IMR-90 (cell line): ENCODE measurements around the gene POU4F2. TPM values are rescaled to one million over a fixed set of nuclear protein-coding genes. Genes with fewer than 3 reads are reported as not detected.

ENCODE experiments used
- ATAC-seq: fragments of 200-7000 bp; cut with Tn5 transposase; 2 replicates; pipeline ENCODE4 v1.9.1; 2020; ENCODE audit warnings: low read depth, mild to moderate bottlenecking, moderate library complexity
- BruUV-seq: library from RNA; stranded (reverse); fragments of 400-500 nt; replicated peaks from 2 replicates; lab custom pipeline; 2021; lab: Mats Ljungman, UMichigan
- CTCF ChIA-PET: fragments of 300-600 bp; formaldehyde crosslinking; extraction: SDS; loops from one replicate; lab custom pipeline; 2021; ENCODE audit warnings: antibody characterized with exemption; lab: Yijun Ruan, JAX
- POLR2A ChIA-PET: fragments of 300-600 bp; sonication (Branson Sonifier 250); formaldehyde crosslinking; loops from one replicate; lab custom pipeline; 2022; ENCODE audit warnings: antibody characterized with exemption; ENCODE audit not compliant: unreplicated experiment; lab: Charles Lee
- DNase-seq: peaks from one replicate; pipeline ENCODE4 v3.0.0; 2013
- H2AFZ ChIP-seq: replicated peaks from 2 replicates; pipeline ENCODE3; 2013; ENCODE audit warnings: low read length, mild to moderate bottlenecking; ENCODE audit not compliant: poor library complexity
- H2AK5ac ChIP-seq: 2 replicates; pipeline ENCODE4 v1.6.1; 2013; ENCODE audit warnings: low read depth, low read length, inconsistent platforms
- H2AK9ac ChIP-seq: replicated peaks from 2 replicates; pipeline ENCODE3; 2013; ENCODE audit warnings: mild to moderate bottlenecking, low read depth, low read length, moderate library complexity; ENCODE audit not compliant: poor library complexity
- H2BK120ac ChIP-seq: 2 replicates; pipeline ENCODE4 v1.6.1; 2013; ENCODE audit warnings: low read depth, low read length, inconsistent platforms
- H2BK15ac ChIP-seq: 3 replicates; pipeline ENCODE4 v1.6.1; 2013; ENCODE audit warnings: low read depth, low read length, inconsistent platforms
- H2BK20ac ChIP-seq: 2 replicates; pipeline ENCODE4 v1.6.1; 2013; ENCODE audit warnings: low read depth, mild to moderate bottlenecking, inconsistent platforms, low read length, moderate library complexity
- H2BK5ac ChIP-seq: 2 replicates; pipeline ENCODE4 v1.6.1; 2013; ENCODE audit warnings: mild to moderate bottlenecking, low read depth, low read length, inconsistent platforms; ENCODE audit not compliant: poor library complexity, severe bottlenecking
- H3K14ac ChIP-seq: replicated peaks from 2 replicates; pipeline ENCODE4 v1.6.1; 2013; ENCODE audit warnings: low read depth, low read length, inconsistent platforms
- H3K18ac ChIP-seq: 2 replicates; pipeline ENCODE4 v1.6.1; 2013; ENCODE audit warnings: low read depth, low read length, control low read depth
- H3K23ac ChIP-seq: 2 replicates; pipeline ENCODE4 v1.6.1; 2013; ENCODE audit warnings: low read depth, low read length, inconsistent platforms
- H3K27ac ChIP-seq: 2 replicates; pipeline ENCODE4 v1.5.1; 2013; ENCODE audit warnings: mild to moderate bottlenecking, control low read depth, low read length; ENCODE audit not compliant: insufficient read depth
- H3K27me3 ChIP-seq: 2 replicates; pipeline ENCODE4 v1.6.1; 2013; ENCODE audit warnings: low read length; ENCODE audit not compliant: control insufficient read depth, insufficient read depth
- H3K36me3 ChIP-seq: 2 replicates; pipeline ENCODE4 v1.6.1; 2013; ENCODE audit warnings: low read length, mixed read lengths; ENCODE audit not compliant: control insufficient read depth, insufficient read depth
- H3K4ac ChIP-seq: 2 replicates; pipeline ENCODE4 v1.6.1; 2013; ENCODE audit warnings: low read depth, low read length, inconsistent platforms
- H3K4me1 ChIP-seq: 2 replicates; pipeline ENCODE4 v1.6.1; 2013; ENCODE audit warnings: low read length, mixed read lengths; ENCODE audit not compliant: control insufficient read depth, insufficient read depth
- H3K4me2 ChIP-seq: 2 replicates; pipeline ENCODE4 v1.6.1; 2013; ENCODE audit warnings: low read depth, mild to moderate bottlenecking, control low read depth, low read length, moderate library complexity
- H3K4me3 ChIP-seq: 2 replicates; pipeline ENCODE4 v1.5.1; 2013; ENCODE audit warnings: low read depth, mild to moderate bottlenecking, control low read depth, low read length, moderate library complexity; ENCODE audit not compliant: insufficient read depth
- H3K56ac ChIP-seq: 2 replicates; pipeline ENCODE4 v1.6.1; 2013; ENCODE audit warnings: low read length, inconsistent platforms; ENCODE audit not compliant: insufficient read depth; ENCODE audit errors: extremely low read depth
- H3K79me1 ChIP-seq, 2 experiments: 2 replicates each; pipeline ENCODE4 v1.6.1; 2013; ENCODE audit warnings: low read length in 2 of 2, inconsistent platforms in 1 of 2, low read depth in 1 of 2
- H3K9ac ChIP-seq: 2 replicates; pipeline ENCODE4 v1.6.1; 2013; ENCODE audit warnings: low read depth, low read length, control low read depth
- H3K9me1 ChIP-seq: 2 replicates; pipeline ENCODE4 v1.6.1; 2013; ENCODE audit warnings: low read length, inconsistent platforms; ENCODE audit not compliant: insufficient read depth
- H3K9me3 ChIP-seq: 2 replicates; pipeline ENCODE4 v1.6.1; 2013; ENCODE audit warnings: low read length; ENCODE audit not compliant: control insufficient read depth, insufficient read depth
- H4K20me1 ChIP-seq: 2 replicates; pipeline ENCODE4 v1.6.1; 2013; ENCODE audit warnings: low read length, inconsistent platforms; ENCODE audit not compliant: insufficient read depth
- H4K5ac ChIP-seq: 2 replicates; pipeline ENCODE4 v1.6.1; 2013; ENCODE audit warnings: mild to moderate bottlenecking, low read depth, low read length, control low read depth
- H4K8ac ChIP-seq, 2 experiments: 2 replicates each; pipeline ENCODE4 v1.6.1; 2013; ENCODE audit warnings: low read depth in 2 of 2, low read length in 2 of 2, control low read depth in 1 of 2, inconsistent platforms in 1 of 2
- H4K91ac ChIP-seq: 2 replicates; pipeline ENCODE4 v1.6.1; 2013; ENCODE audit warnings: low read depth, low read length, inconsistent platforms; ENCODE audit not compliant: insufficient read depth
- FOS ChIP-seq: fragments of 150-350 bp; IDR thresholded peaks from 2 replicates; pipeline ENCODE4 v1.6.1; 2016; ENCODE audit warnings: low read depth, low read length
- MAZ ChIP-seq: IDR thresholded peaks from 2 replicates; pipeline ENCODE4 v1.6.1; 2012; ENCODE audit warnings: low read depth, mild to moderate bottlenecking, low read length, improper control_type of control experiment, moderate library complexity, borderline replicate concordance
- MXI1 ChIP-seq: IDR thresholded peaks from 2 replicates; pipeline ENCODE4 v1.6.1; 2012; ENCODE audit warnings: low read depth, mild to moderate bottlenecking, low read length, moderate library complexity, borderline replicate concordance
- NFE2L2 ChIP-seq: fragments of 150-350 bp; IDR thresholded peaks from 2 replicates; pipeline ENCODE4 v1.6.1; 2016; ENCODE audit warnings: low read depth, mild to moderate bottlenecking, low read length
- POLR2A ChIP-seq: IDR thresholded peaks from 2 replicates; pipeline ENCODE4 v1.6.1; 2012; ENCODE audit warnings: mild to moderate bottlenecking, low read depth, low read length
- RAD21 ChIP-seq: IDR thresholded peaks from 2 replicates; pipeline ENCODE4 v1.6.1; 2012; ENCODE audit warnings: low read length, improper control_type of control experiment
- RFX5 ChIP-seq: IDR thresholded peaks from 2 replicates; pipeline ENCODE4 v1.8.0; 2012; ENCODE audit warnings: low read depth, mild to moderate bottlenecking, low read length, moderate library complexity
- SMC3 ChIP-seq: fragments of 150-350 bp; IDR thresholded peaks from 2 replicates; pipeline ENCODE4 v1.6.1; 2016; ENCODE audit warnings: low read depth, mild to moderate bottlenecking, antibody characterized with exemption, low read length, moderate library complexity
- WGBS, 2 experiments: methylation state at CpG; one replicate each; pipeline versions ENCODE4 v1.1.5 to v1.1.7; 2013; ENCODE audit warnings: missing lambda C conversion rate in 2 of 2; ENCODE audit not compliant: insufficient read length in 1 of 2; ENCODE audit errors: extremely low coverage in 2 of 2; 5-methylcytosine and 5-hydroxymethylcytosine counted together
- dilution Hi-C: fragments of 300-500 bp; cut with HindIII; formaldehyde crosslinking; loops from one replicate; pipeline ENCODE4 v1.14.3; 2018; ENCODE audit warnings: low sequenced_read_pairs; ENCODE audit not compliant: unreplicated experiment
- in situ Hi-C: fragments of 300-500 bp; cut with MboI; formaldehyde crosslinking; loops from 3 replicates; pipeline ENCODE4 v1.14.3; 2019; ENCODE audit warnings: low sequenced_read_pairs, inconsistent platforms, mixed read lengths
- intact Hi-C: fragments of 100-400 bp; cut with micrococcal nuclease; formaldehyde crosslinking; loops from 2 replicates; pipeline ENCODE4 v1.10.0; 2022
- polyA plus RNA-seq, 3 experiments: library from polyadenylated mRNA; depleted of rRNA; stranded (reverse); fragments of >200 nt; gene quantifications; 2 replicates each; pipeline ENCODE4 v1.2.3, GENCODE V29; 2012; ENCODE audit warnings: low replicate concordance in 1 of 3
- total RNA-seq: library from RNA; depleted of rRNA; stranded (reverse); fragments of >200 nt; gene quantifications from 2 replicates; pipeline ENCODE4 v1.2.3, GENCODE V29; 2012
- TF ChIP-seq, protein P1 (sequence below): fragments of 150-350 bp; IDR thresholded peaks from 2 replicates; pipeline ENCODE4 v1.6.1; 2016; ENCODE audit warnings: low read depth, mild to moderate bottlenecking, low read length, moderate library complexity, borderline replicate concordance

POU4F2 gene
- total and polyA plus RNA-seq, 2 of the 4 experiments (the other 2 are of a cell fraction) = not detected

DNA sequence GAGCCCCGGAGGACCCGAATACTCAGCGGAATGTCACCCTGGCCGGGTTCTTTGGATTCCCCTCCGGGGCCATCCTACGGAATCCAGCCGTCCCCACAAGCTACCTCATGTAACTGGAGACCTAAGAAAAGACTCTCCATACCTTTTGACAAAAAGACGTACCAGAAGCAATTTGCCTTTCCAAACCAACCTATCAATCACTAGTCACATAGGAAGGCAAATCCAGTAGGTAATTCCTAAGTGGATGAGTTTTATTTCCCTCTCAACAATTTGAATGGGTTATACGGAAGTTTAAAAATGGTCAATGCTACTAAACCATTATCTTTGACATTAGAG is 16.8 kb downstream of the POU4F2 start:
- no peak for DNase-seq
- Histone ChIP-seq H2BK120ac (no peak overlapping the region), H2AFZ (peak overlapping the region; percentile 73), H4K91ac (no peak overlapping the region), H2AK5ac (no peak overlapping the region), H3K9ac (no peak overlapping the region), H2BK15ac (no peak overlapping the region), H2AK9ac (no peak overlapping the region), H3K56ac (no peak overlapping the region), H4K20me1 (no peaks in the 10 kb centered on the region), H4K5ac (no peak overlapping the region), H3K4me3 (peak overlapping the region; percentile 4; the same call in 1 of the 2 replicates), H3K18ac (no peak overlapping the region), H3K23ac (no peak overlapping the region), H3K79me1 (no peaks in the 10 kb centered on the region), H3K9me3 (no peaks in the 10 kb centered on the region), H2BK5ac (no peak overlapping the region), H3K4ac (no peak overlapping the region), H3K4me1 (no peaks in the 10 kb centered on the region), H3K36me3 (no peaks in the 10 kb centered on the region), H3K9me1 (no peaks in the 10 kb centered on the region), H3K27me3 (peaks cover 25% of the 10 kb centered on the region), H4K8ac (no peak overlapping the region), H3K14ac (no peak overlapping the region), H2BK20ac (no peak overlapping the region), H3K4me2 (no peak overlapping the region), H3K27ac (no peak overlapping the region)
- no peak for TF ChIP-seq MAZ
- no peak for TF ChIP-seq NFE2L2
- TF ChIP-seq, protein P1, sequence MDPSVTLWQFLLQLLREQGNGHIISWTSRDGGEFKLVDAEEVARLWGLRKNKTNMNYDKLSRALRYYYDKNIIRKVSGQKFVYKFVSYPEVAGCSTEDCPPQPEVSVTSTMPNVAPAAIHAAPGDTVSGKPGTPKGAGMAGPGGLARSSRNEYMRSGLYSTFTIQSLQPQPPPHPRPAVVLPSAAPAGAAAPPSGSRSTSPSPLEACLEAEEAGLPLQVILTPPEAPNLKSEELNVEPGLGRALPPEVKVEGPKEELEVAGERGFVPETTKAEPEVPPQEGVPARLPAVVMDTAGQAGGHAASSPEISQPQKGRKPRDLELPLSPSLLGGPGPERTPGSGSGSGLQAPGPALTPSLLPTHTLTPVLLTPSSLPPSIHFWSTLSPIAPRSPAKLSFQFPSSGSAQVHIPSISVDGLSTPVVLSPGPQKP = no peak
- no peak for TF ChIP-seq FOS
- TF ChIP-seq SMC3 = no peak
- no peak for TF ChIP-seq RAD21
- TF ChIP-seq MXI1 = no peak
- TF ChIP-seq POLR2A = no peak
- TF ChIP-seq RFX5 = no peak
- no peak for ATAC-seq
- WGBS, 2 experiments = no CpG with 5 or more reads among the region's 9 CpGs
- in situ Hi-C loops (no loop called here), intact Hi-C loops (no loop called here), dilution Hi-C loops (no loop called here)
- ChIA-PET CTCF (interaction anchor here (0.6 kb wide), 1 partner anchor 266 kb away, joined by 4 read pairs; no protein-coding TSS in a partner anchor), POLR2A (no interaction called here)
- BruUV-seq = no TSS peak
